ENCODE results near the gene TEKTIP1. TPM values are rescaled to one million over a fixed set of nuclear protein-coding genes. Genes with fewer than 3 reads are reported as not detected.

The TEKTIP1 gene
- total and polyA plus RNA-seq, 10 of the 15 experiments (the other 5 are each of a cell fraction or from before 2014, with no cell fraction given): 0.18 to 2.6 (median 0.60) TPM; not detected in 5

- no TSS peak for BruUV-seq (replicated peaks)
- ChIA-PET CTCF (no interaction called here), SMC1A (ENCODE audit: uncharacterized antibody, unreplicated experiment) (no interaction called here), POLR2A (no interaction called here), RAD21 (ENCODE audit: unreplicated experiment) (no interaction called here)
- H3K4me2 ChIP-seq (ENCODE audit: control insufficient read depth, insufficient read depth): no peak overlapping the region
- H3K36me3 ChIP-seq (ENCODE audit: control insufficient read depth in 2 of 2, insufficient read depth in 2 of 2, low read length in 1 of 2): peaks cover 11 to 39% of the 10 kb centered on the region in 2 experiments
- DNase-seq (ENCODE audit: low read depth, low spot score) (no peak), ATAC-seq (no peak), FAIRE-seq (no peak)
- no peak overlapping the region for H3K27ac ChIP-seq (ENCODE audit: control insufficient read depth, insufficient read depth)
- H3K9ac ChIP-seq (ENCODE audit: control insufficient read depth, insufficient read depth, low read length): no peak overlapping the region
- H3K9me3 ChIP-seq (replicated peaks; ENCODE audit: control insufficient read depth, insufficient read depth, low read length): no peaks in the 10 kb centered on the region
- in situ Hi-C loops (cut with MboI) (no loop called here), intact Hi-C loops (cut with micrococcal nuclease; ENCODE audit: unreplicated experiment) (no loop called here)
- no peaks in the 10 kb centered on the region for H4K20me1 ChIP-seq (ENCODE audit: control insufficient read depth, insufficient read depth)
- H3K79me2 ChIP-seq (ENCODE audit: control insufficient read depth, insufficient read depth, low read length): no peaks in the 10 kb centered on the region
- H2AFZ ChIP-seq (ENCODE audit: control insufficient read depth, low read depth, low read length): no peak overlapping the region
- TF ChIP-seq SUPT20H (IDR thresholded peaks at IDR 0.05; ENCODE audit: borderline replicate concordance, control insufficient read depth, low read depth, low read length) (no peak), LARP7 (IDR thresholded peaks at IDR 0.05) (no peak)
- TF ChIP-seq, protein P1, sequence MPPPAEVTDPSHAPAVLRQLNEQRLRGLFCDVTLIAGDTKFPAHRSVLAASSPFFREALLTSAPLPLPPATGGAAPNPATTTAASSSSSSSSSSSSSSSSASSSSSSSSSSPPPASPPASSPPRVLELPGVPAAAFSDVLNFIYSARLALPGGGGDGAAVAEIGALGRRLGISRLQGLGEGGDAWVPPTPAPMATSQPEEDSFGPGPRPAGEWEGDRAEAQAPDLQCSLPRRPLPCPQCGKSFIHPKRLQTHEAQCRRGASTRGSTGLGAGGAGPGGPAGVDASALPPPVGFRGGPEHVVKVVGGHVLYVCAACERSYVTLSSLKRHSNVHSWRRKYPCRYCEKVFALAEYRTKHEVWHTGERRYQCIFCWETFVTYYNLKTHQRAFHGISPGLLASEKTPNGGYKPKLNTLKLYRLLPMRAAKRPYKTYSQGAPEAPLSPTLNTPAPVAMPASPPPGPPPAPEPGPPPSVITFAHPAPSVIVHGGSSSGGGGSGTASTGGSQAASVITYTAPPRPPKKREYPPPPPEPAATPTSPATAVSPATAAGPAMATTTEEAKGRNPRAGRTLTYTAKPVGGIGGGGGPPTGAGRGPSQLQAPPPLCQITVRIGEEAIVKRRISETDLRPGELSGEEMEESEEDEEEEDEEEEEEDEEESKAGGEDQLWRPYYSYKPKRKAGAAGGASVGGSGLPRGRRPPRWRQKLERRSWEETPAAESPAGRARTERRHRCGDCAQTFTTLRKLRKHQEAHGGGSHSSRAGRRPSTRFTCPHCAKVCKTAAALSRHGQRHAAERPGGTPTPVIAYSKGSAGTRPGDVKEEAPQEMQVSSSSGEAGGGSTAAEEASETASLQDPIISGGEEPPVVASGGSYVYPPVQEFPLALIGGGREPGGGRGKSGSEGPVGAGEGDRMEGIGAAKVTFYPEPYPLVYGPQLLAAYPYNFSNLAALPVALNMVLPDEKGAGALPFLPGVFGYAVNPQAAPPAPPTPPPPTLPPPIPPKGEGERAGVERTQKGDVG (CRISPR knock-in tag; IDR thresholded peaks at IDR 0.05): no peak
- H3K4me3 ChIP-seq: no peak overlapping the region
- no peaks in the 10 kb centered on the region for H3K4me1 ChIP-seq (ENCODE audit: control insufficient read depth, insufficient read depth, low read length)
- no peaks in the 10 kb centered on the region for H3K27me3 ChIP-seq (replicated peaks in 1 of 2; ENCODE audit: control insufficient read depth in 2 of 2, insufficient read depth in 2 of 2, low read length in 1 of 2)
- WGBS (ENCODE audit: insufficient coverage, insufficient replicate concordance, low lambda C conversion rate, missing lambda C conversion rate): 97% methylated on average over 29 of the region's 29 CpGs
These were observed 7.3 kb upstream of the TEKTIP1 start for GRCh38 chr19:3531716-3532115.

- no TSS peak for BruUV-seq (replicated peaks)
- ATAC-seq (no peak), DNase-seq (ENCODE audit: low read depth, low spot score) (no peak), FAIRE-seq (no peak)
- in situ Hi-C loops (cut with MboI) (no loop called here), intact Hi-C loops (cut with micrococcal nuclease; ENCODE audit: unreplicated experiment) (no loop called here)
- no peaks in the 10 kb centered on the region for H4K20me1 ChIP-seq (ENCODE audit: control insufficient read depth, insufficient read depth)
- RAD21 ChIA-PET (ENCODE audit: unreplicated experiment): no interaction called here
- H2AFZ ChIP-seq (ENCODE audit: control insufficient read depth, low read depth, low read length): no peak overlapping the region
- SMC1A ChIA-PET (ENCODE audit: uncharacterized antibody, unreplicated experiment): no interaction called here
- H3K4me1 ChIP-seq (ENCODE audit: control insufficient read depth, insufficient read depth, low read length): no peaks in the 10 kb centered on the region
- no peak overlapping the region for H3K27ac ChIP-seq (ENCODE audit: control insufficient read depth, insufficient read depth)
- CTCF ChIA-PET: no interaction called here
- no peaks in the 10 kb centered on the region for H3K9me3 ChIP-seq (replicated peaks; ENCODE audit: control insufficient read depth, insufficient read depth, low read length)
- no peaks in the 10 kb centered on the region for H3K79me2 ChIP-seq (ENCODE audit: control insufficient read depth, insufficient read depth, low read length)
- no peak overlapping the region for H3K4me2 ChIP-seq (ENCODE audit: control insufficient read depth, insufficient read depth)
- H3K4me3 ChIP-seq: no peak overlapping the region
- POLR2A ChIA-PET: no interaction called here
- peaks cover 9 to 34% of the 10 kb centered on the region in 2 experiments for H3K36me3 ChIP-seq (ENCODE audit: control insufficient read depth in 2 of 2, insufficient read depth in 2 of 2, low read length in 1 of 2)
- WGBS (ENCODE audit: insufficient coverage, insufficient replicate concordance, low lambda C conversion rate, missing lambda C conversion rate): 97% methylated on average over 33 of the region's 33 CpGs
- H3K27me3 ChIP-seq (replicated peaks in 1 of 2; ENCODE audit: control insufficient read depth in 2 of 2, insufficient read depth in 2 of 2, low read length in 1 of 2): no peaks in the 10 kb centered on the region
- no peak for TF ChIP-seq CHD4 (IDR thresholded peaks at IDR 0.05)
- TF ChIP-seq POLR2A (IDR thresholded peaks at IDR 0.05; ENCODE audit: low read depth, low read length): peak; percentile 18; the same call in 1 of the 2 replicates
- TF ChIP-seq, protein P2, sequence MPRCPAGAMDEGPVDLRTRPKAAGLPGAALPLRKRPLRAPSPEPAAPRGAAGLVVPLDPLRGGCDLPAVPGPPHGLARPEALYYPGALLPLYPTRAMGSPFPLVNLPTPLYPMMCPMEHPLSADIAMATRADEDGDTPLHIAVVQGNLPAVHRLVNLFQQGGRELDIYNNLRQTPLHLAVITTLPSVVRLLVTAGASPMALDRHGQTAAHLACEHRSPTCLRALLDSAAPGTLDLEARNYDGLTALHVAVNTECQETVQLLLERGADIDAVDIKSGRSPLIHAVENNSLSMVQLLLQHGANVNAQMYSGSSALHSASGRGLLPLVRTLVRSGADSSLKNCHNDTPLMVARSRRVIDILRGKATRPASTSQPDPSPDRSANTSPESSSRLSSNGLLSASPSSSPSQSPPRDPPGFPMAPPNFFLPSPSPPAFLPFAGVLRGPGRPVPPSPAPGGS (IDR thresholded peaks at IDR 0.05; ENCODE audit: borderline replicate concordance, insufficient read depth, low read depth, low read length, poor library complexity, severe bottlenecking): peak; percentile 32
- no peak overlapping the region for H3K9ac ChIP-seq (ENCODE audit: control insufficient read depth, insufficient read depth, low read length)
These were observed 6.7 kb upstream of the TEKTIP1 start for GRCh38 chr19:3532154-3532786.
